NCI-H2227 treated with DMSO at 0.1 percent for 48 hours (cell line): ENCODE results near the gene DPYSL3.
"Not testable (repeated sequence)": the region's sequence is repeated elsewhere in the genome, so short reads cannot be mapped to it uniquely, and the experiment has no call there.

ENCODE experiments used
- DNase-seq: peaks from one replicate; lab custom pipeline; 2025; lab: John Stamatoyannopoulos, UW

DPYSL3 gene

DNA sequence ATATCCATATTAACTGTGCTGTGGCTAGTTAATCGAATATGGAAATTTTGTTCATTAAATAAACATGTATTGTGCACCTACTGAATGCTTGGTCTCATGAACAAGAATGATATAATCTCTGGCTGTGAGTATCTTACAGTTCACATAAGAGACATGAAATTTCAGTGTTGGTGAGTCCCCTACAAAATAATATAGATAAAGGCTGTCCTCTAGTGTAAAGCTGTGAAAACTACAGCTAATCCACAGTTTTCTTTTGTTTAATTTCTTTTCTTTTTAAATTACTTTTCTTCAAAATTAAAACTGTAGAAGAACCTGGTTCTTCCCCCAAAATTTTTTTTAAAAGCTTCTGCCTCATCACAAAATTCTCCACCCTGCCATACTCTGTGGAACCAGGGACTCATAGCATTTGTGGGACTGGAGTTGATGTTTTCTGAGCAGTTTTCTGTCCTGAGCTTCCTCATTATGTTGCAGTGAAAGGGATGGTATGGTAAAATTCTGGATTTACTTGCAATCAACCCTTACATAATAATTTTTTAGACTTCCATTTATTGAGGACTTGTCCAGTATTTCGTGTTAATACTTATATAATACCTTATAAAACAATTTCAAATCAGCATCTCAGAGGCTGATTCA, 140.0 kb downstream of the DPYSL3 start:
- peak; percentile 50 for DNase-seq

DNA sequence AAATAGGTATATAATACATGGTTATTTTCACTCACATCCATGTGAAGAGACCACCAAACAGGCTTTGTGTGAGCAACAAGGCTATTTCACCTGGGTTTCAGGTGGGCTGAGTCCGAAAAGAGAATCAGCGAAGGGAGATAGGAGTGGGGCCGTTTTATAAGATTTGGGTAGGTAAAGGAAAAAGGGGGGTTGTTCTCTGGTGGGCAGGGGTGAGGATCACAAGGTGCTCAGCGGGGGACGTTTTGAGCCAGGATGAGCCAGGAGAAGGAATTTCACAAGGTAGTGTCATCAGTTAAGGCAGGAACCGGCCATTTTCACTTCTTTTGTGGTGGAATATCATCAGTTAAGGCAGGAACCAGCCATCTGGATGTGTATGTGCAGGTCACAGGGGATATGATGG, 142.5 kb downstream of the DPYSL3 start:
- DNase-seq: not testable (repeated sequence)

DNA sequence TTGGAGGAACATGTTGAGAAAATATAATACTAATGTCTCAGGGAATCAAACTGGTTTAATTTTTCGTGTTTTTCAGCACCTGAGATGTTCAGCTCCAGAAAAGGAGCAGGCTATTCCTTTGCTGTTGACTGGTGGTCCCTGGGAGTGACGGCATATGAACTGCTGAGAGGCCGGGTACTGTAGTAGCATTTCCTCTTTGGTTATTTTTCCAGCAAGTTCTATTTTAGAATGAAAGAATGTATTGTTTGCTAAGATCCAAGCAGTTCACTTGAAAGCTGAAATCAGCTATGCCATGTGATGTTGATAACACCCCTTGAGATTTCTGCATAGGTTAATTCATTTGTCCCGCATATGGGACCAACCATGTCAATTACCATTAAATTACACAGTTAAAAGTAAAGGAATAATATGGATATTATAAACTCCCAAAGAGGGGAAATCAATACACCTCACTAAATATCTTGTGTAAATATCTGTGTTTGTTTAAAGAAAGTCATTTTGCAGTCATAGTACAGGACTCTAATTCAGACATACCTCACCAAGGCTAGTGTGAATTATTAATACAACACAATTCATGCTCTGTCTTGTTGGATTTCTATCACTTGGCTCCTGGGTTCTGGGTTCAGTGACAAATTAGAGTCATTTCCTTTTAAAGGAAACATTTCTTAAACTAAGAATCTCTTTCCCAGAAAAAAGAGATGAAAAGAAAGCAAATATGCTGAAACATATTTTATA, 148.3 kb downstream of the DPYSL3 start:
- DNase-seq: no peak

- no peak for DNase-seq
Measured at GRCh38 chr5:147360816-147361215, 149.1 kb downstream of the DPYSL3 start.

GRCh38 chr5:147359581-147359980, 150.3 kb downstream of the DPYSL3 start:
- DNase-seq: no peak

- no peak for DNase-seq
Measured at GRCh38 chr5:147359101-147359500, 150.8 kb downstream of the DPYSL3 start.

- no peak for DNase-seq
Measured at GRCh38 chr5:147349241-147349640, 160.6 kb downstream of the DPYSL3 start.

DNA sequence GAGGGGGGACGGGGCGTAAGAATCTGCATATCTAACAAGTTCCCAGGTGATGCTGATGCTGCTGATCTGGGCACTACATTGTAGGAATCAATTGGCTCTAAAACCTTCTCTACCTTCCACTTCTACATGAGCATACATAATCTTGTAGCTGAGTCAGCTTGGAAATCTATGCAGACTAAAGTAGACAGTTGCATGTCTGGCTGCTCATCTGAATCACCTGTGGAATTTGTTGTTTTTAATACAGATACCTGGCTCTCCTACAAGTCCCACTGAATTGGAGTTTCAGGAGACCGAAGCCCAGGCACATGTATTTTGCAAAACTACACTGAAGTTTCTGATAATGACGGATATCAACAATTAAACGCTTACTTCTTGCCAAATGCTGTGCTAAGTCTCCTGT, 161.4 kb downstream of the DPYSL3 start:
- no peak for DNase-seq

- no peak for DNase-seq
Measured at GRCh38 chr5:147348046-147348445, 161.8 kb downstream of the DPYSL3 start.

- no peak for DNase-seq
Measured at GRCh38 chr5:147346006-147346561, 163.8 kb downstream of the DPYSL3 start.

DNA sequence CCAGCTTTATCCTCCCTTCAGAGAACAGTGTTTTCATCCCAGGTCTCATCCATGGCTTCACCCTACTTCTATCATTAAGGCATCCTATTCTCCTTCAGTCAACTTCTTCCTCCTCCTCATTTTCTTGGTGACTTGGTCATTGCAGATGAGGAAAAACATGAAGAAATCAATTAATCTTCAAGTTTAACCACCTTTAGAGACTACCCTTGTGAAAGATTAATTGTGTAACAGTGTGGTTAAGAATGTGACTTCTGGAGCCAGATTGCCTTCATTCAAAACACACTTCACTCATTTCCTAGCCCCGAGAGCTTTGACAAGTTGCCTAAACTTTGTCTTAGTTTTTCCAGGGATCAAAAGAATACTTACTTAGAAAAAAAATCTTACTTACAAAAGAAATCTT, 165.0 kb downstream of the DPYSL3 start:
- no peak for DNase-seq

- no peak for DNase-seq
Measured at GRCh38 chr5:147341345-147341744, 168.5 kb downstream of the DPYSL3 start.

GRCh38 chr5:147340941-147341340, 168.9 kb downstream of the DPYSL3 start:
- no peak for DNase-seq
